ENCODE data around the gene MYD88.

- TF ChIP-seq RAD21 (IDR thresholded peaks at IDR 0.05) (peak in 1 of 2 donors; percentile 35), TAF1 (conservative IDR thresholded peaks at IDR 0.05) (no peak), REST (IDR thresholded peaks at IDR 0.05) (peak; percentile 63), GABPA (IDR thresholded peaks at IDR 0.05 in 1 of 2, conservative IDR thresholded peaks at IDR 0.05 in 1 of 2) (no peak), HNF4G (IDR thresholded peaks at IDR 0.05) (no peak), YY1 (IDR thresholded peaks at IDR 0.05) (no peak), HNF4A (conservative IDR thresholded peaks at IDR 0.05) (peak in 1 of 2 donors; percentile 28), SP1 (IDR thresholded peaks at IDR 0.05) (no peak), RXRA (IDR thresholded peaks at IDR 0.05) (no peak), MAX (IDR thresholded peaks at IDR 0.05) (no peak), FOXA1 (IDR thresholded peaks at IDR 0.05) (no peak)
- TF ChIP-seq, protein P1, sequence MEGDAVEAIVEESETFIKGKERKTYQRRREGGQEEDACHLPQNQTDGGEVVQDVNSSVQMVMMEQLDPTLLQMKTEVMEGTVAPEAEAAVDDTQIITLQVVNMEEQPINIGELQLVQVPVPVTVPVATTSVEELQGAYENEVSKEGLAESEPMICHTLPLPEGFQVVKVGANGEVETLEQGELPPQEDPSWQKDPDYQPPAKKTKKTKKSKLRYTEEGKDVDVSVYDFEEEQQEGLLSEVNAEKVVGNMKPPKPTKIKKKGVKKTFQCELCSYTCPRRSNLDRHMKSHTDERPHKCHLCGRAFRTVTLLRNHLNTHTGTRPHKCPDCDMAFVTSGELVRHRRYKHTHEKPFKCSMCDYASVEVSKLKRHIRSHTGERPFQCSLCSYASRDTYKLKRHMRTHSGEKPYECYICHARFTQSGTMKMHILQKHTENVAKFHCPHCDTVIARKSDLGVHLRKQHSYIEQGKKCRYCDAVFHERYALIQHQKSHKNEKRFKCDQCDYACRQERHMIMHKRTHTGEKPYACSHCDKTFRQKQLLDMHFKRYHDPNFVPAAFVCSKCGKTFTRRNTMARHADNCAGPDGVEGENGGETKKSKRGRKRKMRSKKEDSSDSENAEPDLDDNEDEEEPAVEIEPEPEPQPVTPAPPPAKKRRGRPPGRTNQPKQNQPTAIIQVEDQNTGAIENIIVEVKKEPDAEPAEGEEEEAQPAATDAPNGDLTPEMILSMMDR (IDR thresholded peaks at IDR 0.05; ENCODE audit: low read depth, low read length, missing input control), result no peak
- TF ChIP-seq, protein P2, sequence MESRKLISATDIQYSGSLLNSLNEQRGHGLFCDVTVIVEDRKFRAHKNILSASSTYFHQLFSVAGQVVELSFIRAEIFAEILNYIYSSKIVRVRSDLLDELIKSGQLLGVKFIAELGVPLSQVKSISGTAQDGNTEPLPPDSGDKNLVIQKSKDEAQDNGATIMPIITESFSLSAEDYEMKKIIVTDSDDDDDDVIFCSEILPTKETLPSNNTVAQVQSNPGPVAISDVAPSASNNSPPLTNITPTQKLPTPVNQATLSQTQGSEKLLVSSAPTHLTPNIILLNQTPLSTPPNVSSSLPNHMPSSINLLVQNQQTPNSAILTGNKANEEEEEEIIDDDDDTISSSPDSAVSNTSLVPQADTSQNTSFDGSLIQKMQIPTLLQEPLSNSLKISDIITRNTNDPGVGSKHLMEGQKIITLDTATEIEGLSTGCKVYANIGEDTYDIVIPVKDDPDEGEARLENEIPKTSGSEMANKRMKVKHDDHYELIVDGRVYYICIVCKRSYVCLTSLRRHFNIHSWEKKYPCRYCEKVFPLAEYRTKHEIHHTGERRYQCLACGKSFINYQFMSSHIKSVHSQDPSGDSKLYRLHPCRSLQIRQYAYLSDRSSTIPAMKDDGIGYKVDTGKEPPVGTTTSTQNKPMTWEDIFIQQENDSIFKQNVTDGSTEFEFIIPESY (IDR thresholded peaks at IDR 0.05), result no peak
- TF ChIP-seq, protein P3, sequence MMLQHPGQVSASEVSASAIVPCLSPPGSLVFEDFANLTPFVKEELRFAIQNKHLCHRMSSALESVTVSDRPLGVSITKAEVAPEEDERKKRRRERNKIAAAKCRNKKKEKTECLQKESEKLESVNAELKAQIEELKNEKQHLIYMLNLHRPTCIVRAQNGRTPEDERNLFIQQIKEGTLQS (IDR thresholded peaks at IDR 0.05), result peak; percentile 64
Observed at GRCh38 chr3:38164643-38164951, 26.1 kb downstream of the MYD88 start.

Data from liver (tissue), 3 donors.